HEK293 (cell line): ENCODE measurements around the gene CSNK1G2.

Experiments used
- CTCF ChIA-PET: fragments of 350-600 bp; formaldehyde crosslinking; extraction: SDS; loops from one replicate; lab custom pipeline; 2021; ENCODE audit warnings: antibody characterized with exemption; lab: Yijun Ruan, JAX
- POLR2A ChIA-PET: fragments of 300-600 bp; formaldehyde crosslinking; extraction: SDS; loops from one replicate; lab custom pipeline; 2020; ENCODE audit warnings: antibody characterized with exemption, inconsistent platforms; lab: Yijun Ruan, JAX
- H3K27ac ChIP-seq: fragments of 200-500 bp; sonication (Bioruptor generic); 2 replicates; pipeline ENCODE4 v1.5.1; 2014; ENCODE audit warnings: low read depth, low read length, control low read depth, inconsistent platforms; ENCODE audit errors: extremely low read depth
- H3K36me3 ChIP-seq, 2 experiments: fragments of 200-500 bp in 1 of 2; sonication (Bioruptor generic) in 1 of 2; 1 replicate in 1 of 2; 2 replicates in 1 of 2; pipeline ENCODE4 v1.5.1; 2014 to 2017; ENCODE audit warnings: inconsistent platforms in 2 of 2, low read length in 2 of 2; ENCODE audit not compliant: control insufficient read depth in 2 of 2, insufficient read depth in 1 of 2
- H3K4me1 ChIP-seq: fragments of 200-500 bp; sonication (Bioruptor generic); 2 replicates; pipeline ENCODE4 v1.5.1; 2014; ENCODE audit warnings: mild to moderate bottlenecking, low read length, inconsistent platforms; ENCODE audit not compliant: control insufficient read depth, insufficient read depth
- H3K4me3 ChIP-seq: 2 replicates; pipeline ENCODE4 v1.5.1; 2011; ENCODE audit warnings: low read depth, mild to moderate bottlenecking, control low read depth, low read length, moderate library complexity
- H3K9me3 ChIP-seq: fragments of 200-500 bp; sonication (Bioruptor generic); 2 replicates; pipeline ENCODE4 v1.5.1; 2014; ENCODE audit warnings: low read depth, low read length, inconsistent platforms; ENCODE audit not compliant: control insufficient read depth, insufficient read depth
- BCL11A ChIP-seq: fragments of 450-650 bp; formaldehyde crosslinking; IDR thresholded peaks from 2 replicates; pipeline ENCODE4 v1.5.1; 2016; ENCODE audit warnings: low read depth, missing biosample characterization, missing genetic modification characterization
- FEZF1 ChIP-seq: fragments of 450-650 bp; formaldehyde crosslinking; IDR thresholded peaks from 2 replicates; pipeline ENCODE4 v1.5.1; 2016; ENCODE audit warnings: missing biosample characterization, missing genetic modification characterization
- GLI2 ChIP-seq: fragments of 450-650 bp; formaldehyde crosslinking; IDR thresholded peaks from 2 replicates; pipeline ENCODE4; 2017; ENCODE audit warnings: missing biosample characterization, missing genetic modification characterization, low read depth, borderline replicate concordance
- GLI4 ChIP-seq: fragments of 450-650 bp; formaldehyde crosslinking; IDR thresholded peaks from 2 replicates; pipeline ENCODE4 v1.5.1; 2016; ENCODE audit warnings: missing biosample characterization, missing genetic modification characterization
- HIC1 ChIP-seq: fragments of 450-650 bp; formaldehyde crosslinking; IDR thresholded peaks from 2 replicates; pipeline ENCODE4 v1.5.1; 2016; ENCODE audit warnings: missing biosample characterization, missing genetic modification characterization
- HOXA7 ChIP-seq: sonication (generic); formaldehyde crosslinking; IDR thresholded peaks from 2 replicates; pipeline ENCODE4 v1.8.1; 2022; ENCODE audit warnings: missing genetic modification reagents, borderline replicate concordance
- KLF10 ChIP-seq: fragments of 450-650 bp; IDR thresholded peaks from 2 replicates; pipeline ENCODE4 v1.5.1; 2018; ENCODE audit warnings: missing biosample characterization, mild to moderate bottlenecking, missing genetic modification characterization
- OSR2 ChIP-seq: fragments of 450-650 bp; formaldehyde crosslinking; IDR thresholded peaks from 2 replicates; pipeline ENCODE4 v1.5.1; 2016; ENCODE audit warnings: missing biosample characterization, missing genetic modification characterization
- SETDB1 ChIP-seq: IDR thresholded peaks from one replicate; pipeline ENCODE4 v1.6.1; 2017; ENCODE audit warnings: mild to moderate bottlenecking, low read length, moderate library complexity, mixed read lengths; ENCODE audit not compliant: insufficient read length
- ZBTB21 ChIP-seq: fragments of 450-650 bp; formaldehyde crosslinking; IDR thresholded peaks from 2 replicates; pipeline ENCODE4 v1.5.1; 2017; ENCODE audit warnings: missing biosample characterization, missing genetic modification characterization
- ZEB2 ChIP-seq: fragments of 450-650 bp; formaldehyde crosslinking; IDR thresholded peaks from 2 replicates; pipeline ENCODE4 v1.5.1; 2016; ENCODE audit warnings: missing biosample characterization, missing genetic modification characterization
- ZFP3 ChIP-seq: fragments of 450-650 bp; formaldehyde crosslinking; IDR thresholded peaks from 2 replicates; pipeline ENCODE4 v1.5.1; 2016; ENCODE audit warnings: low read depth, missing biosample characterization, missing genetic modification characterization
- ZFP69B ChIP-seq: fragments of 450-650 bp; formaldehyde crosslinking; IDR thresholded peaks from 2 replicates; pipeline ENCODE4 v1.5.1; 2016; ENCODE audit warnings: missing biosample characterization, missing genetic modification characterization
- ZIC2 ChIP-seq: fragments of 450-650 bp; formaldehyde crosslinking; IDR thresholded peaks from 2 replicates; pipeline ENCODE4 v1.5.1; 2016; ENCODE audit warnings: missing biosample characterization, missing genetic modification characterization
- ZNF121 ChIP-seq: fragments of 450-650 bp; formaldehyde crosslinking; IDR thresholded peaks from 2 replicates; pipeline ENCODE4 v1.5.1; 2016; ENCODE audit warnings: missing biosample characterization, missing genetic modification characterization
- ZNF174 ChIP-seq: fragments of 450-650 bp; formaldehyde crosslinking; IDR thresholded peaks from 2 replicates; pipeline ENCODE4 v1.5.0; 2017; ENCODE audit warnings: missing biosample characterization, mild to moderate bottlenecking, missing genetic modification characterization
- ZNF18 ChIP-seq: fragments of 450-650 bp; formaldehyde crosslinking; IDR thresholded peaks from 2 replicates; pipeline ENCODE4 v1.5.1; 2016; ENCODE audit warnings: missing biosample characterization, missing genetic modification characterization
- ZNF19 ChIP-seq: fragments of 450-650 bp; formaldehyde crosslinking; IDR thresholded peaks from 2 replicates; pipeline ENCODE4; 2016; ENCODE audit warnings: missing biosample characterization, missing genetic modification characterization, low read depth
- ZNF202 ChIP-seq: fragments of 450-650 bp; formaldehyde crosslinking; IDR thresholded peaks from 2 replicates; pipeline ENCODE4 v1.5.1; 2016; ENCODE audit warnings: missing biosample characterization, missing genetic modification characterization, borderline replicate concordance
- ZNF391 ChIP-seq: fragments of 450-650 bp; formaldehyde crosslinking; IDR thresholded peaks from 2 replicates; pipeline ENCODE4 v1.5.1; 2016; ENCODE audit warnings: low read depth, missing biosample characterization, missing genetic modification characterization, borderline replicate concordance
- ZNF404 ChIP-seq: fragments of 450-650 bp; formaldehyde crosslinking; IDR thresholded peaks from 2 replicates; pipeline ENCODE4 v1.5.1; 2017; ENCODE audit warnings: missing biosample characterization, missing genetic modification characterization
- ZNF501 ChIP-seq: fragments of 450-650 bp; formaldehyde crosslinking; IDR thresholded peaks from 2 replicates; pipeline ENCODE4 v1.5.1; 2016; ENCODE audit warnings: missing biosample characterization, missing genetic modification characterization
- ZNF544 ChIP-seq: fragments of 450-650 bp; formaldehyde crosslinking; IDR thresholded peaks from 2 replicates; pipeline ENCODE4 v1.5.0; 2017; ENCODE audit warnings: missing biosample characterization, missing genetic modification characterization
- ZNF561 ChIP-seq: fragments of 450-650 bp; IDR thresholded peaks from 2 replicates; pipeline ENCODE4 v1.5.1; 2018; ENCODE audit warnings: missing biosample characterization, missing genetic modification characterization, borderline replicate concordance
- ZNF600 ChIP-seq: fragments of 450-650 bp; formaldehyde crosslinking; IDR thresholded peaks from 2 replicates; pipeline ENCODE4 v1.5.1; 2016; ENCODE audit warnings: missing biosample characterization, missing genetic modification characterization
- ZNF704 ChIP-seq: fragments of 450-650 bp; formaldehyde crosslinking; IDR thresholded peaks from 2 replicates; pipeline ENCODE4 v1.5.1; 2016; ENCODE audit warnings: missing biosample characterization, missing genetic modification characterization
- ZNF747 ChIP-seq: fragments of 450-650 bp; formaldehyde crosslinking; IDR thresholded peaks from 2 replicates; pipeline ENCODE4 v1.5.1; 2016; ENCODE audit warnings: missing biosample characterization, missing genetic modification characterization
- ZNF76 ChIP-seq: fragments of 450-650 bp; formaldehyde crosslinking; IDR thresholded peaks from 2 replicates; pipeline ENCODE4; 2016; ENCODE audit warnings: low read depth, missing biosample characterization, missing genetic modification characterization, borderline replicate concordance

CSNK1G2 gene

GRCh38 chr19:1956122-1956494 is 15.1 kb downstream of the CSNK1G2 start (continued):
- TF ChIP-seq ZNF121 (tag by site-specific recombination) (no peak), ZFP3 (tag by site-specific recombination) (no peak), HOXA7 (CRISPR knock-in tag) (no peak), ZNF174 (tag by site-specific recombination) (no peak), FEZF1 (tag by site-specific recombination) (no peak), OSR2 (no peak), ZBTB21 (no peak), ZNF202 (tag by site-specific recombination) (no peak), ZNF76 (tag by site-specific recombination) (no peak), ZFP69B (tag by site-specific recombination) (0 out of 2 replicates have a peak, but pooled peaks have one; percentile 14), ZNF391 (tag by site-specific recombination) (no peak), GLI4 (no peak), ZNF704 (tag by site-specific recombination) (no peak), ZEB2 (tag by site-specific recombination) (no peak)

- Histone ChIP-seq H3K9me3 (no peaks in the 10 kb centered on the region), H3K4me3 (no peak overlapping the region)
- TF ChIP-seq BCL11A (tag by site-specific recombination) (no peak), ZFP69B (tag by site-specific recombination) (no peak), ZIC2 (no peak), ZNF19 (no peak), ZNF561 (no peak), ZNF747 (tag by site-specific recombination) (no peak), ZNF544 (tag by site-specific recombination) (no peak), ZNF404 (tag by site-specific recombination) (no peak)
- TF ChIP-seq, all 188 proteins: peak for 0
- peaks cover 0 to 16% of the 10 kb centered on the region in 2 experiments; a peak in 2 of 3 replicates for H3K36me3 ChIP-seq
- CTCF ChIA-PET = no interaction called here
- H3K4me1 ChIP-seq = no peaks in the 10 kb centered on the region
- H3K27ac ChIP-seq = no peak overlapping the region
- POLR2A ChIA-PET = no interaction called here
Measured at GRCh38 chr19:1956868-1957492, 16.0 kb downstream of the CSNK1G2 start.

GRCh38 chr19:1957562-1958248 is 16.7 kb downstream of the CSNK1G2 start:
- ChIA-PET CTCF (no interaction called here), POLR2A (no interaction called here)
- Histone ChIP-seq H3K36me3 (peaks cover 0 to 11% of the 10 kb centered on the region in 2 experiments; a peak in 2 of 3 replicates), H3K4me1 (no peaks in the 10 kb centered on the region), H3K4me3 (no peak overlapping the region), H3K27ac (no peak overlapping the region), H3K9me3 (no peaks in the 10 kb centered on the region)
- no peak for TF ChIP-seq ZNF501 (tag by site-specific recombination)
- no peak for TF ChIP-seq KLF10 (tag by site-specific recombination)
- peak; percentile 80 for TF ChIP-seq HIC1 (tag by site-specific recombination)
- TF ChIP-seq GLI2 (tag by site-specific recombination) = no peak
- TF ChIP-seq ZNF18 = no peak
- no peak for TF ChIP-seq SETDB1
- TF ChIP-seq ZIC2 = peak; percentile 73
- TF ChIP-seq ZNF600 = peak; percentile 34; the same call in 1 of the 2 replicates
